Epidermal melanocyte (primary cell): ENCODE data around the gene CFP.

ENCODE experiments used
- DNase-seq: peaks from one replicate; pipeline ENCODE4 v3.0.0; 2011; ENCODE audit warnings: low spot score; ENCODE audit not compliant: insufficient read length

The CFP gene

DNA sequence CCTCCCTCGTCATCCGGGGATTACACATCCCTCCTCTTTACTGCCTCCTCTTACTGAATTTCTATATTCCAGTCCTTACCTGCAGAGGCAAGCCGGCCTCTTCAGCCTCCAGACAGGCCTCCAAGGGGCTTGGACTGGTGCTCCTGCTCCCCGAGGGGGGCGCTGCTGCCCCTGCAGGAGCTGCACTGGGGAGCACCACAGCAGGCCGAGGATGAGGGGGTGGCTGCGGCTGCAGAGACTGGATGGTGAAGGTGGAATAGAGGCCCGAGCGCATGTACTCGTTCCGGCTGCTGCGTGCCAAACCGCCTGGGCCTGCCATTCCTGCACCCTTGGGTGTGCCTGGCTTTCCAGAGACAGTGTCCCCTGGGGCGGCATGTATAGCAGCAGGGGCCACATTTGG is 9.1 kb upstream of the CFP start:
- no peak for DNase-seq

DNA sequence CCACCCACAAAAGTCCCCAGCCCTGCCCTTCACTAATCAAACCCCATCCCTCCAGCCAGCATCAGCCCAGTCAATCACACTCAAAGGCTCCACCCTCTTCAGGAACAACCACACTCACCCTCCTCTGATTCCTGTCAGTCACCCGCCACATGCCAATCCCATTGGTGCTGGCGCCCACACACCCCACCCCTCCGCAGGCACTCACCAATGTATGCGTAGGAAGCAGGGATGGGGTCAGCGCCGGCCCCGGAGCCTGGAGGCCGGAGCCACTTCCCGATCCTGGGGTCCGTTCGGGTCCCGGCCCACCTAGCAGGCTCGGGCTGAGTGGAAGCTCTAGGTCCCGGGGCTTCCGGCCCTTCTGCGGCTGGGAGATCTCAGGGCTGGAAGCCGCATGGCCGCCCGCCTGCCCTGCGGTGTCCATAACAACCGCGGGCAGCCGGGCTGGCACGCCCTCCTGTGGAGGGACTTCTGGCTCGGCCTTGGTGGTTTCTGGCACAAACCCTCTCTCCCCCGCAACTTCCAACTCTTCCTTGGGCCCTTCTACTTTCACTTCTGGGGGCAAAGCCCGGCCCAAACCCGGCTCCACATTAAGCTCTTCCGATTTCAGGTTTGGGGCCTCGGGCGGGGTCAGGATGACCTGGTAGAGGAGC is 7.9 kb upstream of the CFP start:
- DNase-seq: no peak

GRCh38 chrX:47634871-47635575 is 5.3 kb upstream of the CFP start:
- no peak for DNase-seq

GRCh38 chrX:47633689-47634590 is 4.2 kb upstream of the CFP start:
- DNase-seq: no peak

DNA sequence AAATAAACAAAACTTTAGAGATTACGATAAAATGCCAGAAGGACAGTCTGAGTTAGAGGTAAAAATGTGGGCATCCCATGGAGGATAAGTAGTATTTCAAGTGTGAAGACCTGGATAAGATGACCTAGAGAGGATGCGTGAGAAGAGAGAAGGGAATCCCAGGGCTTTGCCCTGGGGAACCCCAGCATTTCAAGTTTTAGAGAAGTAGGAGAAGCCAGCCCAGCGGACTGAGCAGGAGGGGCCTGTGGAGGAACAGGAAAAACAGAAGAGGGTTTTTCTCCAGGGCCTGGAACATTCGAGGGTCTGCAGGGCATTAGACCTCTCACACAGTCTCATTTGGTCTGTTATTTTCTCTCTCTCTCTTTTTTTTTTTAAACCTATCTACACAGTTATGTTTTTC is 2.9 kb upstream of the CFP start:
- no peak for DNase-seq

GRCh38 chrX:47631676-47632075 is 1.9 kb upstream of the CFP start:
- no peak for DNase-seq

GRCh38 chrX:47628982-47629381 is 748 bp downstream of the CFP start:
- no peak for DNase-seq

DNA sequence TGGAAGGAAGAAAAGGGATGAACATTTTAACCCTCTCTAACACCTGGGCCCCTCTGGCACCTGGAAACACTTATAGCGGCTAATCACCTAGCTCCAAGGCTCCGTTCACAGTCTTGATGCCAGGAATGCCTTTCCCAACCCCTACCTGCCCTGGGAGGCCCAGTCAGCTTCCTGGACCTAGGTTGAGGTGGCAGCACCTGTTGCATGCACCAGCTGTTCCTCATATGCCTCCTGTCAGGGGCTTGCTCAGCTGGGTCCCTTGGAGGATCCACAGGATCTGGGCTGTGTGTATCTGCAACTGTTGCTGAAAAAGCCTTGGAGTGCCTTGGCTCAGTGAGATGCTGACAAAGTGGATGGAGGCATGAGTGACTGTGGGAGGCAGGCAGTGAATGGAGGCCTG is 4.4 kb downstream of the CFP start:
- no peak for DNase-seq

GRCh38 chrX:47623540-47624027 is 6.1 kb downstream of the CFP start:
- peak; percentile 71 for DNase-seq

DNA sequence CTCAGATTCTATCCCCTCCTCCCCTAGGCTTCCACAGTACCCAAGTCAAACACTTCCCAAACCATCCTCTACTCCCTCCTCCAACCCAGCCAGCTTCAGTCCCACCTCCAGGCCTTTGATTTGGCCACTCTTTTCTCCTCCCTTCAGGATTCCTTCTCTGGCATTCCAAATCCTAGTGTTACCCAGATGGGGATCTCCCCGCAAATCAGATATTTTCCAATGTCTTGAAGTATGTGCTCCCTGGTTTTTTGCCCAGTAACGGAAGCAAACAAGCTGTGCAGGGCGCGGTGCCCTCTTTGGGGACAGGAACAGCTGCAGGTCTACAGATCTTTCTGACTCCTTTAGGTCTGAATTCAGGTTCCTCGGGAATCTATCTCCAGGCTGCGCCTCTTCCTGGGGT is 7.9 kb downstream of the CFP start:
- no peak for DNase-seq

GRCh38 chrX:47620303-47620685 is 9.4 kb downstream of the CFP start:
- no peak for DNase-seq

DNA sequence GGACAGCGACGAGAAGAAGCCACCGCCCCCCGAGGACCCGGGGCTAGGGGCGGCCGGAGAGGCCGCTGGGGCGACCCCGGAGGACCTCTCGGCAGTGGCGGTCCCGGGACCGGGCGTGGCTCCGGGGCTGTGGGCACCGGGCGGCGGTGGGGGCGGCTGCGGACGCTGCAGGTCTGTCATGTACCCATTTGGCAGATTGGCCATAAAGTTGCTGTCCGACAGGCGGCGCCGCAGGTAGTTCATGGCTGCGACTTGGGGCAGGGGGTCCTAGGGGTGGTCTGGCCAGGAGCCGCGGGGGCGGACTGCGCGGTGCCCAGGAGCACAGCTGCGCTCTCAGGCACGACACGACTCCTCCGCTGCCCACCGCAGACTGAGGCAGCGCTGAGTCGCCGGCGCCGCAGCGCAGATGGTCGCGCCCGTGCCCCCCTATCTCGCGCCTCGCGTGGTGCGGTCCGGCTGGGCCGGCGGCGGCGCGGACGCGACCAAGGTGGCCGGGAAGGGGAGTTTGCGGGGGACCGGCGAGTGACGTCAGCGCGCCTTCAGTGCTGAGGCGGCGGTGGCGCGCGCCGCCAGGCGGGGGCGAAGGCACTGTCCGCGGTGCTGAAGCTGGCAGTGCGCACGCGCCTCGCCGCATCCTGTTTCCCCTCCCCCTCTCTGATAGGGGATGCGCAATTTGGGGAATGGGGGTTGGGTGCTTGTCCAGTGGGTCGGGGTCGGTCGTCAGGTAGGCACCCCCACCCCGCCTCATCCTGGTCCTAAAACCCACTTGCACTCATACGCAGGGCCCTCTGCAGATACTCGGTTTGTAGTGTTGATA is 10.0 kb downstream of the CFP start, which contains the start of gene SYN1:
Gene SYN1, minus strand, starts transcription at position 372 of the 817 bp plus-strand sequence. Its CDS starts 129 bp downstream, at position 243.
- DNase-seq: peak; percentile 74

- DNase-seq: no peak
These were observed 10.7 kb downstream of the CFP start for GRCh38 chrX:47618923-47619485.

DNA sequence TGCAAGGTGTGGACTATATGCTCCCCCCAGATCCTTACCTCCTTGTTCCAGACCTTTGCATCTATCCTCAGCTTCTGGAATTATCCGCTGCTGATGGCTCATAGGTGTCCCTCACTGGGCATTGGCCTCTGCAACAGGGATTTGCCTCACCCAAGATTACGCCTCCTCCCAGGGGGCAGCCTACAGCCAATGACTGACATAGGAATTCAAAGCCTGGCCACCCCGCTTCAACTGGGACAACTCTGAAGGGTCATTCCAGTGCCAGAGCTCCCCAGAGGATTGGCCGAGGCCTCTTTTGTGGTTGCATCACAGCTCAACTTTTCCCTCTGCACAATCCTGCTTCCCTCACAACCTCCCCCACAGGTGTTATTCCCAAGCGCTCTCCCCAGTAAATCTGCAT is 15.1 kb downstream of the CFP start:
- no peak for DNase-seq

GRCh38 chrX:47613082-47613481 is 16.6 kb downstream of the CFP start:
- DNase-seq: no peak

- DNase-seq: no peak
These were observed 17.3 kb downstream of the CFP start for GRCh38 chrX:47612418-47612817.

DNA sequence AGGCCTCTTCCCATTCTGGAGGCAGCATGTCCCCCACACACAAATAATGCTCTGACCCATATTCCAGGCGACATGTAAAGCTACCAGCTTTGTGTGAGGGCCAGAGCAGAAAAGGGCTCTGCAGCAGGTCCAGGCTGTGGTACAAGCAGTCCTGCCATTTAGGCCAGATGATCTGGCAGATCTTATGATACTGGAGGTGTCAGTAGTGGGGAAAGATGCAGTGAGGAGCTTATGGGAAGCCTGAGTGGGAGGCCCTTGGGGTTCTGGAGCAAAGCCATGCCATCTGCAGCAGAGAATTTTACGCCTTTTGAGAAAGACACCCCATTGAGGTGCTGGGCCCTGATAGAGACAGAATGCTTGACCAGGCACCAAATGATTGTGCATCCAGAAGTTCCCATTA is 17.8 kb downstream of the CFP start:
- no peak for DNase-seq

DNA sequence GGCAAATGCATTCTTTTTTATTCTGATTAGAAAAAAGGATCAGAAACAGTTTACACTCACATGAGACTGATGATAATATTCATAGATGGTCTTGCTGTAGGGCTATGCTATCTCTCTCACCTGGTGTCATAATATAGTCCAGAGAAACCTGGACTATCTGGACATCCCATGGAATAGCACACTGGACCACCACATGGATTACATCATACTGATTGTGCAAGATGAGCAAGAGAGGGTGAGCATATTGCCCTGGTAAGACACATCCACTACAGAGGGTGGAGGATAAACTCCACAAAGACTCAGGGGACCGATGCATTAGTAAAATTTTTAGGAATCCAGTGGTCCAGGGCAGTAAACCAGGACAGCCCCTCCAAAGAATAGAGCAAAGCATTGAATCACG is 18.2 kb downstream of the CFP start:
- DNase-seq: no peak

DNA sequence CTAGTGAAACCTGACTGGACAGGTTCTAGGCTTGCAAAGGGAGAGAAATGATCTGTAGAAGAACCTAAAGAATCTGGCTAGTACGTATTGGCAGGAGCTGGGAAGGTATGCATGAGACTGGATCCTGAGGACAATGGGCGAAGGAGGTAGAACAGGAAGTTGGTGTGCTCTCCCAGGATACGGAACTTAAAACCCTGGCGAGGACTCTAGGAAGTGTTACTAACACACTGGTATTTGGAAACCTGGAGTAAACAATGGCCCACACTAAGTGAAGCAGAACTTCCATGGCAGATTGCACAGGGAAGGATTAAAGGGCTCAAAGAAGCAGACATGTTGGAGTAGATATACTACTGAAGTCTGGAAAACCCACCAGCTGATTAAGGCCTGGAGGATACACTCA is 19.2 kb downstream of the CFP start:
- no peak for DNase-seq

- no peak for DNase-seq
These were observed 21.5 kb downstream of the CFP start for GRCh38 chrX:47608130-47608810.
